HG03460 (cell line): ENCODE results near the gene PMEPA1.

Experiments
- ATAC-seq: cut with Tn5 transposase; IDR thresholded peaks from one replicate; pipeline ENCODE4 v1.9.1; 2021; ENCODE audit not compliant: unreplicated experiment

PMEPA1 gene

DNA sequence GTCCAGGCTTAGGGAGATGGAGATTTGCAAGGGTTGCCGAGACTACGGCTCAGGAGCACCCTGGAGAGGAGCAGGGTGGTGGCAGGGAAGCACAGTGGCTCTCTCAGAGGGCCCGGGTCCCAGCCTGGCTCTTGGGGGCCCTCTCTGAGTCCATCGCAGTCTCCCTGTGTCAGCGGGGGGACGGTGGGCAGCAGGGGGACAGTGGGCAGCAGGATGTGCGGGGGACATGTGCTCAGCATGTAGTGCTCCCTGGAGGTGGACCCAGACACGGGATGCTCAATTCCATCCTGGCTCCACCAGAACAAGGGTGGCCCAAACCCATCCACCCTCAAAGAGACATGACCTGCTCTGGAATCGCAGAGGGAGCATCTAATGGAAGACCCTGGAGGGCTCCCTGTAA lies 46.6 kb downstream of the PMEPA1 start:
- ATAC-seq: no peak

DNA sequence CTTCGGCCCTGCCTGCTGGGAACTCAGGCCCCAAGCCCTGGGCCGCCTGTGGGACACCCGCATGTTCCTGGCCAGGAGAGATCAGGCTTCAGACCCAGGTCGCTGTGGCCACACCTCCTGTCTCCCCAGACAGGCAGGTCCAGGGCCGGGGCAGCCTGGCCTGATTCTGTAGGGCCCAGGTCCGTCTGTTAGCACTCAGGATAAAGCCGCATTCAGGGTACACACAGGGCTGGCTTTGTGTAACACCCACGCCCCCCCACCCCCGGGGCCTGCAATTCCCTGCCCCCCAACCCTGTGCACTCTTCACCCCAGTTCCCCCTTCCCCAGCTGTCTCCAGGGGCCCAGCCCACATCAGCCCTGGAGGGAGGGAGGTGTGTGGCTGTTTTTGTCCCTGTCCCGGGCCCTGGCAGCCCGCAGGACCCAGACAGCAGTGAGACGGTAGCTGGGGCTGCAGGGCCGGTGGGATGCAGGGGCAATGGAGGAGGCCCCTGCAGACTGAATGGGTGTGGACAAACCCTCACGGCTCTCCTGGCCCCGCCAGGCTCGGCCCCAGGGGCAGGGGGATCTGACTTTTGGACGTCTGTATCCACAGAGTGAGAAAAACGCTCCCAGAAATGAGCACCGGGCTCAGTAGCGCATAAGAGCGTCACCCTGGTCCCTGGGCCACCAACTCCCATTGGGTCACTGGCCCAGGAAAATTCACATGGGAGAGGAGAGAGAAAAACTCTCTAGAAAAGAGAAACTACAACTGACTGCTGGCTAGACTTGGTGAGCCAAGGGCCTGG lies 47.2 kb downstream of the PMEPA1 start:
- ATAC-seq: no peak

DNA sequence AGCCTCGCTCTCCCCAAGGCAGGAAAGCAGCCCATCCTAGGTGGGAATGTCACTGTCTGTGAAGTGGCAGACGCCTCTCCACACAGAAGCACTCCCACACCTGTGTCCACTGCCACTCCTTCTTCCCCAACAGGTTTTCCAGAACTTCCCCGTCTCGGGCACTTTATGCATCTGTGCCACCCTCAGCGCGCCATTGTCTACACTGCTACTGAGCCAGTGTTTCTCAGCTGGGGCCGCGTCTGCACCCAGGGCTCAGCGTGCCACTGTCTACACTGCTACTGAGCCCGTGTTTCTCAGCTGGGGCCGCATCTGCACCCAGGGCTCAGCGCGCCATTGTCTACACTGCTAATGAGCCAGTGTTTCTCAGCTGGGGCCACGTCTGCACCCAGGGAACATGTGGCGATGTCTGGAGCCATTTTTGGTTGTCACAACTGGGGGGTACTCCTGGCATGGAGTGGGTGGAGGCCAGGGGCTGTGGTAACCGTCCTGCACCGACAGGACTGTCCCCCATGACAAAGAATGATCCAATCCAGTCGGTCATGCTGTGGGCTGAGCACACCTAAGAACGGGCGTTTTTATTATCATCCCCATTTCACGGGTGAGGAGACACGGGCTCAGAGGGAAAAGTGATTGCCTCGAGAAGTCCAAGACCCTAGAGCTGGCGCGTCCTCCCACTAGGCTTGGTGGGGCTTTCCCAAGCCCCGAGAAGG lies 47.9 kb downstream of the PMEPA1 start:
- no peak for ATAC-seq

DNA sequence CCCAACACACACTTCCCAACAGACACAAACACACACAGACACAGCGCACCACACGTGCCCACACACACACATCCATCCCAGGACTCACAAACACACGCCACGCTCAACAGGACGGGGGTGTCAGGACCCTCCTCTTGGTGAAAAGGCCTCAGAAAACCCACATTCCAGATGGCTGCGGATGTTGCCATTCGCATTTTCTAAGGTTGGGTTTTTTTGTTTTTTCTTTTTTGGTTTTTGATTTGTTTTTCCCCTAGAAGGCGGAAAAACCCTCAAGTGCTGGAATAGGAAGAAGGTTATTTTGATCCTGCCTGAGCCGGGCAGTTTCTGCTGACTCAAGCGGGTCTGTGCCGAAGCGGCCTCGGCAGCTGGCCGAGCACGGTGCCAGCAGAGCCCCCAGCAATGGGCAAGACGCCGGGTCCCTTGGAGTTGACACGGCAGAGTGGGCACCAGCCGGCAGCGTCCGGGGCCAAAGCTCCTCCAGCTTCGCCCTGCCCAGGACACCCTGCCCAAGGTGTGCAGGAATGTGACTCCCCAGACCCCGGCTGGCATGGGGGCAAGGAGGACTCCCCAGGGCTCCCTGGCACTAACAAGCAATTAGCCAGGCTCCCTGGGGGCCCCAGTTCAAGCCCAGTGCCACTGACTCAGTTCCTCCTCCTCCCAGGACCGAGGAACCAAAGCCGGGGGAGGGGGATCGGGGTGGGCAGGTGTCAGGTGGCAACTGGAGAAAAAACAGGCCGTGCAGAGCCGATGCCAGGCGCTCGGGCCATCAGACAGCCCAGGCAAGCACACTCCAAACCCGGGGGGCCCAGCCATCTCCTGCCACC lies 48.7 kb downstream of the PMEPA1 start:
- ATAC-seq: no peak

DNA sequence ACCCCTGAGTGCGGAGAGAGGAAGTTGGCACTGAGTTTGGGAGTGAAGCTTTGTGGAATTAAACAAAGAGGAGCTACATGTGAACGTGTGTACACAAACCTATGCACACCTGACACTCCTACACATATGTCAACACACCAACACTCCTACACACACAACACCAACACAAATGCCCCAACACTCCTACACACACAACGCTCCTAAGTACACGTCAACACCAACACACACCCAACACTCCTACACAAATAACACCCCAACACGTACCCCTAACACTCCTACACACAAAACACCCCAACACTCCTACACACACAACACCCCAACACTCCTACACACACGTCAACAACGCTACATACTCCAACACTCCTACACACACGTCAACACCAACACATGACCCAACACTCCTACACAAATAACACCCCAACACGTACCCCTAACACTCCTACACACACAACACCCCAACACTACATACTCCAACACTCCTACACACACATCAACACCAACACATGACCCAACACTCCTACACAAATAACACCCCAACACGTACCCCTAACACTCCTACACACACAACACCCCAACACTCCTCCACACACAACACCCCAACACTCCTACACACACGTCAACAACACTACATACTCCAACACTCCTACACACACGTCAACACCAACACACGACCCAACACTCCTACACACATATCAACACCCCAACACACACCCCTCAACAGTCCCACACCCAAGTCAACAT lies 49.5 kb downstream of the PMEPA1 start:
- ATAC-seq: no peak

DNA sequence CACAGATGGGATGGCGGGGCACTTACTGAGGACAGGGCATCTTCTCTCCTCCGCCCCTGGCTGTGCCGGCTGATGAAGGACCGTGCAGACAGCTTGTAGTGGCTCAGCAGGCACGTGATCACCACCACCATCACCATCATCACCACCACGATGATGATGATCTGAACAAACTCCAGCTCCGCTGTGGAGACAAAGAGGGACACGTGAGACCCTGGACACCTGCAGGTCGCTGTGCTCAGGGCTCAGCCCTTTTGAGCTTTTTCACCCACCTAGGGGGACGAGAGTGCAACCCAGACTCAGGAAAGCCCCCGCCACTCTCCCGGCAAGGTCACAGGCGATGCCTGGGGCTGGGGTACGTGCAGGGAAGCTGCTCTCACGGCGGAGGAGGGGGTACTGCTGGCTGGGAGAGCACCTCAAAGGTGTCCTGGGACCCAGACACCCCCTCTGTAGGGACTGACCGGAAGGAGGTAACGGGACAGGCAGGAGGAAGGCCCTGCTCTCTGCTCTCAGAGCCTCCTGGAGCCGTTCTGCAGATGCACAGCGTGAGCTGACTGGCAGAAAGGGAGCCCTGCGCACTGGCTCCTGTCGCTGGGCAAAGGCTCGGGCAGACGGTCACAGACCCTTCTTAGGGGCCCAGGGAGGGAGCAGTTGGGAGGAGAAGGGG lies 50.2 kb downstream of the PMEPA1 start:
- no peak for ATAC-seq

DNA sequence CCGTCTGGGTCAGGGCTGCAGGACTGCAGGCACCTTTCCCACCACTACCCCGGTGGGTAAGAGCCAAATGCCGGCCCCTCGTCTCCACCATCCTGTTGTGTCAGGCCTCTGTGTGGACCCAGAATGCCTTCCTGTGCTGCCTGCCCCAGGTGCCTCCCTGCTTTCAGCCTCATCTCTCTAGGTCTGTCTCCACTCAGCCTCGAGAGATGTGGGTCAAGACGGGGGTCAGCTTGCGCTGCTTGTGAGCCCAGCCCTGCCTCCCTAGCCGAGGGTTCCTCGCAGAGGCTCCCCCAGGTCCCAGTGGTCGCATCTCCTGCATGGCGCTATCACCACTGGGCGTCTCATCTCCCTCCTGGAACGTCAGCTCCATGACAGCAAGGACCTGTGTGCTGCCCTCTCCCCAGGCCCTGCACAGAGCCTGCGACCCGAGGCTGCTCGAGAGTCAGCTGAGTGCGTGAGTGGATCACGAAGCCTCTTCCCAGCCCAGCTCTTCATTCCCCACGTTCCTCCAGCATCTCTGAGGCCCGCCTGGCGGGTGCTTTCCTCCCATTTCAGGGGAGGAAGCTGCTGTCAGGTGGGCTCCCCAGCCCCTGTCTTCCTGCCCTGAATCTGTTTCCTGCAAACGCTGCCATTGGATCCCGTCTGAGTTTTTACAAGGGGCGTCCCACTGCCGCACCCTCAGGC lies 50.8 kb downstream of the PMEPA1 start:
- no peak for ATAC-seq

DNA sequence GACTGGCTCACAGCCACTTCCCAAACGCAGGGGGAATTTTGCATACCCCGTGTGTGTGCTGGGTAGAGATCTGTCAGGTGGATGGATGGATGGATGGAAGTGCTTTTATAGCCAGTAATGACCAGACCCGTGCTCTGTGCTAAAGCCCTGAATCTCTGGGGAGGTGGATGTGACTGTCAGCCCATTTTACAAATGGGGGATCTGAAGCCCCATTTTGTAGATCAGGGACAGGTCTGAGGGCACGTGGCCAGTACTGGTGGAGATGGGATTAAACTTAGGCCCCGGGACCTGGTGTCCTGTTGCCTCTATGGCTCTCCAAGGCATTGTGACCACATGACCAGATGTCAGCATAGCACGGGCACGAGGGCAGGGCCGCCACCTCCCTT lies 51.4 kb downstream of the PMEPA1 start:
- no peak for ATAC-seq

DNA sequence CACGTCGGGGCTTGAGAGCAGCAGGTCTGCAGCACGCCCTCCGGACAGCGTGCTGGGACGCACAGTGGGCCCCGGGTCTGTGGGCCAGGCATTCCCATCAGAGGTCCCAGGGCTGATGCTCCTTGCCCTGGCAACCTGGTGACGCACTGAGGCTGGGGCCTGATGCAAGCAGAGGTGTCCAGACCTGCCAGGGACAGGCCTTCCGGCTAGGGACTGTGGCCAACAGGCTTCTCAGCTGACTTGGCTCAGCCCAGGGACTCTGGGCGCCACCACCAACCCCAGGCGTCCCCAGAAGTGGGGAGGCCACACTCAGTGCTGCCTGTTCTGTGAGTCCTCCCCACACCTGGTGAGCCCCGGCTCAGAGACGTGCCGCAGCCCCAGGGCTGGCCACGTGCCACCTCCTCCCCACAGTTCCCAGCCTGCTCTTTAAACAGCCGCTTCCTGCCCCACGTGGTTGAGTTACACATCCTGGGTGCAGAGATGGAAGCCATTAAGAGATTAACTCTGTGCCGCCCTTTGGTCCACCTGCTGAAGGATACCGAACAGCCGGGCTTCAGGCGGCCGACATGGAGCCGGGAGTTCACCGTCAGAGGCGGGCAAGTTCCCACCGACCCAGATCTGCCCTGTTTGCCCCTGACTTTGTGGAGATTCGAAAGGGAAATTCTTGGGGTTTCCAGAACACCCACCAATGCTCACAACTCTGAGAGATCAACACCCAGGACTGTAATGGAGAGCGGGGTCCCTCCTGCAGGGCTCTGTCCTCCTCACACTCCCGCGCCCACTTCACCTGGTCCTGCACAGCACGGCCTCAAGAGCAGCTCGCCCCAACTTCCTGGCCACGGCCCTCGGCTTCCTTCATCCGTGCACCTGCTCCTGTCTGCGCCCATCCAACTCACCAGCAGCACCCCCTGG lies 52.0 kb downstream of the PMEPA1 start:
- no peak for ATAC-seq

DNA sequence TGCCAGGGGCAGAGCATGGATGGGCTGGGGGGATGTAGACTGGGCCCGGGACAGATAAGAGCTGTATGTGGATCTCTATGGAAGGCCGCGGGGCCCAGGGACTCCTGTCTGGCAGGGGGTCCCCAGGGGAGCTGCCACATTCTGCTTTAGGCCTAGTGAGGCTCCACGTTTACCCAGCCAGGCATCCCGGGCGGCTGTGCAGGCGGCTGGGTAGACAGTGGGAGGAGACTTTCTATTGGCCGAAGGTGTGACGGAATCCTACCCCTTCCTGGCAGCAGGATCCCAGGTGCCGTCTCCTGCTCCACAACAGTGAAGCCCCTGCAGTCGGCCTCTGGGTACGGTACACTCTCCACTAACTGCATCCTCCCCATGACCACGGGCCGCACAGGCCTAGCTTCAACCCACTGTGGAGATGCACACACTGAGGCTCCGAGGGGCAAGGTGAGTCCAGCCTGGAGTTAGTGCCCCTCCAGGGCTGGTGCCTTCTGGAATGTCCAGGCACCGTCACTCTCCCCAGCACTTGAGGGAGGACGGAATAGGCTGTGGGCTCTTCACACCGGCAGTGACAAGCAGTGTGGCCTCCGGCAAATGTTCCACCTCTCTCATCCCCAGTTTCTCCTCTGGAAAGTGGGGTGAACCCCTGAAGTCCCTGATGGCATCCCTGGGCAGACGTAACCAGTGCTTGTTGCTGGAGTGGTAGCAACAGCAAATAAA lies 52.8 kb downstream of the PMEPA1 start:
- ATAC-seq: no peak

DNA sequence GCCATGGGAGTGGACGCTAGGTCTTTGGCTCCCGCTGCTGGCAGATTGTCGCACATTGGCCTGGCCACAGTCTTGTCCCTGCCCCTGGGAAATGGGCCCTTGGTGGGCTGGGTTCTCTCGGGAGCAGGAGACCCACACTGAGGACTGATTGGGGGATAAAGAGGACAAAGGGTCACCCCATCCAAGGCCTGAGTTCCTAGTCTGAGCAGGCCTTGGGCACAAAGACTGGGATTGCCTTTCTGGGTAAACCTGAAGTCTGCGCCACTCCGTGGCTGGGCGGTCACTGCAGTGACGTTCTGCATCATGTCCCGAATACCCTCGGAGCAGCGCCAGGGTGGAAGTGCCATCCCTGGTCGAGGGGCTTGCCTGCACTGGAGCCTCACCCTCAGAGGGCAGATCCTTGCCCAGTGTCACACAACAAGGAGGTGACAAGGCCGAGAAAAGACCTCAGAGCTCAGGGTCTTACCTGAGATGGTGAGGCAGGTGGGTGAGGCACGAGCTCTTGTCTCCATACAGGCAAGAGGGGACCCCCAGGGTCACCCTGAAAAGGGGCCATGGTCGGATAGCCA lies 53.5 kb downstream of the PMEPA1 start:
- ATAC-seq: no peak

DNA sequence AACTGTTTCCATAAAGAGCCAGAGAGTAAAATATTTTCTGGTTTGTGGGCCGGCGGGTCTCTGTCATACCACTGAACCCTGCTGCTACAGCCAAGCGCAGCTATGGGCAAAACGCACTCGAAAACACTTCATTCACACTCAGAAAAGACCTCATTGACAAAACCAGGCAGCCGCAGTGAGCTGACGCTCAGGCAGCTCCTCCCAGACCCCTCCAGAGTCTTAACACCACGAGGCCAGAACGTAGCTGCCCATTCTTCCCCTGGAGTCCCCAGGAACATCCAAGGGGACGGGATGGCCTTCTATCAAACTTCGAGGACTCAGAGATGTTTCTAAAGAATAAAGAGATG lies 54.0 kb downstream of the PMEPA1 start:
- no peak for ATAC-seq

DNA sequence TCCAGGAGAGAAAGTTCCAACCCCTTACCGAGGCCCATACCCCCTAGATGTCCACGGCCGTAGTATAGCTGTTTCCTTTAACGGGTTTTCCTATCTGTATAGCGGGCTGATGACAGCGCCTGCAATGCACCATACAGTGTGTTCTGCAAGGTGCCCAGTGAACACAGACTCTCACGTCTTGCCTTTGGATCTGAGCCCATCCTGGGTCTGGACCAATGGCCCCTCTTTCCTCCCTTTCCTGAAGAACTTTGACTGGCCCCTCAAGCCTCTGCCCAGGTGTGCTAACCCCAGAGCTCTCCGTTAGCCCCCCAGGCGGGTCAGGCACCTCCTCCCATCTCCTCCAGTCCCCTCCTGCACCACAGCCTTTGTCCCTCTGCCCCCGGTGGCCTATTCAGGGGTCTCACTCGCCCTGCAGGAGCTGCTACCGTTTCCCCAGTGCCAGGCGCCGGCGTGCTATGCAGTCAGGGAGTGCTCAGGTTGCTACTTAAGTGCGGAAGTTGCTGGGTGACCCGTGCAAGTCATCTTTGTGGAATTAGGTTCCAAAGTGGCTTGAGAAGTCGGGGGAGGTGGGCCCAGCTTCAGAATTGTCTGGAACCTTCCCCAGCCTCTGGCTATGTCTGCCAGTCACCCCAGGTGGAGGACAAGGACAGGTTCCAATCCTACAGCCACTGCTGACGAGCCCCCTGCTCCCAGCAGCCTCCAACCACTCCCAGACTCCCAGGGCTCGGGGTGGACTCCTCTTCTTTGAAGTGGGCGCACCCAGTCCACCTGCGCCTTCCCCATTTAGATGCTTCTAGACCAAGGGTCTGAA lies 54.6 kb downstream of the PMEPA1 start:
- ATAC-seq: no peak

DNA sequence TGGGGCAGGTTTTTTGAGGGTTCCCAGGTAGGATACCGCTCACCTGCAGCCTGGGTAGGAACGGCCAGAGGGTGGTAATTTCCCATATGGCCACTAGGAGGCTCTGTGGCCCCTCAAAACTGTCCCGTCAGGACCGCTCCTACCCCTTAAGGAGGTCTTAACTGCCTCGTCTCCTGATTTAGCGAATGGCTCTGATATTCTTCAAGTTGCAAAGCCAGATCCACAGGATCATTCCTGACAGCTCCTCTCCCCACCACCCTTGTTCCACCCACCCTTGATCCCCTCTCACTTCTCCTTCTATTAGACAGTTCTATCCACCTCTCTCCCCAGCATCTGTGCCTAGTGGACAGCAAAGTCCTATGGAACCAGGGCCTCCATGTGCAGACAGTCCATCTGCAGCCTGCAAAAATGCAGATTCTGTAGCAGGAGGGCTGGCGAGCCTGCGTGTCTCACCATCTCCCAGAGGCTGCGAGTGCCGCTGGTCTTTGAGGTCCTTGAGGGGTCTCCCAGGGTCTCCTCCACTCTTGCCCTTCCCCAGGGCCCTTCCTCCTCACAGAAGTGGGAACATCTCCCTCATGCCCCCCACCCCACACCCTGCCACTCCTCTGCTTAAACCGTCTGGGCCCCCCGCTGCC lies 55.3 kb downstream of the PMEPA1 start:
- ATAC-seq: peak; percentile 74

DNA sequence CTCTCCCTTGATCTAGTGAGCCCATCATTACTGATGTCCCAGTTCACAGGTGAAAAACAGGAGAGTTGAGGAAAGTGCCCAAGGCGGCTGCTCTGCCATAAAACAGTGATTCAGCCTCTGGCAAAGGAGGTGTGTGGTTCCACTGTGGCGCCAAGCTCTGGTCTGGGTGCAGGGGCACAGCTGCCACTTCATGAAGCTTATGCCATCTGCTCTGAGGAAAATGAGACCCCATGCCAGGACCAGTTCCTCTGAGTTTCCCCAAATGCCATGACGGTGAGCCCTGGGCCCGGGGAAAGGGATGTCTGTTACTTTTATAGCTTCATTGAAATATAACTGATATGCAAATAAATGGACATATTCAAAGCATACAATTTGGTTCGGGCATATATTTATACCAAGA lies 55.9 kb downstream of the PMEPA1 start:
- ATAC-seq: no peak

DNA sequence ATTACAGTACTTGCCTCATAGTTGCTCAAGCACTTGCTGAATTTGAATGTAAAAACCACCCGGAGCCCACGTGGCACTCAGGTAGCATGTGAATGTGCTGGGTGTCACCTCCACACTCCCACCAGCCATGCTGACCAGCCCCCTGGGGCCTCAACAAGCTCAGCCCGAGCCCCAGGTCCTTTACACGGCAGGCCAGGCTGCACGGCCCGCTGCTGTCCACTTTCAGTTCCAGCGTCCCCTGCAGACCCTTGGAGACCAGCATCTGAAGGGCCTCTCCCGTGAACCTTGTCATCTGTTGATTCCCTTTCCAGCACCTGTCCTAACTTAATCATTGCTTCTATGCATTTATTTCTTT lies 56.3 kb downstream of the PMEPA1 start:
- no peak for ATAC-seq
